Measurements from ENCODE around the gene OSBPL10.
"Not testable (repeated sequence)": the region's sequence is repeated elsewhere in the genome, so short reads cannot be mapped to it uniquely, and the experiment has no call there.

The OSBPL10 gene

DNA sequence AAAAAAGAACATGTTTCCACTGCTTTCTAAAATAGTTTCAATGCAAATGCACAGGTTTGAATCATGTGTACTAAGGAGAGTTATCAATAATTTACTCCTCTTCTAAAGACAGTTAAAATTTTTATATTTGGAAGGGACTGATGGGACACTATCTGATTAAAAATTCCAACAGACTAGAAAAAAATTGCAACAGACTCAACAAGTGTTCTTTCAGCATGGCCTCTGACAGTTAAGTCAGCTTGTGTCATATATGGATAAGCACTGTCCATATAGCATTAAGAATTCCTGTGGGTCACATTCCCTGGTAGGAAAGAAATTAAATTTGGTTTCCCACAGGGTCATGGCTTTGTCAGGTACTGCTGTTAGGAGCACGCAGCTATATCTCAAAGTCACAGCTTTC lies 96.8 kb downstream of the OSBPL10 start:
- Mint-ChIP-seq H3K4me3 (no peak overlapping the region), H3K36me3 (ENCODE audit: low read depth) (no peaks in the 10 kb centered on the region), H3K27ac (no peak overlapping the region), H3K9me3 (no peaks in the 10 kb centered on the region), H3K27me3 (no peaks in the 10 kb centered on the region), H3K4me1 (ENCODE audit: low read depth) (peaks cover 10% of the 10 kb centered on the region)

DNA sequence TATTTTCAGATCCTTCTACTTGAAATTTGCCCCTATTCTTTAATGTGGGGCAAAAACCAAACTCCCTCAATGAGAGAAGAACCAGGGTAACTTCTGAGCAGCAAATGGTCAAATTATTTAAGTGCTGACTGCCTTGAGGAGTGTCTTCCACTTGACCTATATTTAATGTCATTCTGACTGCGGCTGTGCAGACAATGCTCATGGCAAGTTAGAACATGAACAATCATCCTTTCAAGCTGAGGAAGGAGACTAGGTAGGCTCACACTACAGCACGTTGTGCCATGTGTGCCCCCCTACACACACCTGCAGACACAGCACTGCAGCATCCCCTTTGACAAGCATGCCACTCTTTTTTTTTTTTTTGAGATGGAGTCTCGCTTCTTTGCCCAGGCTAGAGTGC lies 98.2 kb downstream of the OSBPL10 start:
- H3K4me1 Mint-ChIP-seq (ENCODE audit: low read depth): peaks cover 10% of the 10 kb centered on the region
- H3K27me3 Mint-ChIP-seq: no peaks in the 10 kb centered on the region
- no peaks in the 10 kb centered on the region for H3K36me3 Mint-ChIP-seq (ENCODE audit: low read depth)
- H3K4me3 Mint-ChIP-seq: no peak overlapping the region
- H3K27ac Mint-ChIP-seq: no peak overlapping the region
- H3K9me3 Mint-ChIP-seq: no peaks in the 10 kb centered on the region

DNA sequence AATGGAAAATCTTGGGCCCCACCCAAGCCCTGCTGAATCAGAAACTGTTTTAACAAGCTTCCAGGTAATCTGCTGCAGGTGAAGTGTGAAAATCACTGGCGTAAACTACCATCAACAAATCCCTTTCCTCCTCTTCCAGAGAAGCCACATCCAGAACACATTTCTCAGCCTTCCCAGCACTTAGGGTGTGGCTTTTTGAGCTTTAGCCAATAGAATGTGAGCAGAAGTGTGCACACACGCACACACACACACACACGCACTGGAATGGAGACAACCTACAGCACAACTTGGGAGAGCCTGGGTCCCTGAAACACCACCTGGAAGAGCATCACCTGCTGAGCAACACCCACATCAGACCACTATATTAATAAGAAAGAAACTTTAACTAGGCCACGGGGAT lies 98.6 kb downstream of the OSBPL10 start:
- no peaks in the 10 kb centered on the region for H3K27me3 Mint-ChIP-seq
- peaks cover 10% of the 10 kb centered on the region for H3K4me1 Mint-ChIP-seq (ENCODE audit: low read depth)
- no peaks in the 10 kb centered on the region for H3K9me3 Mint-ChIP-seq
- H3K27ac Mint-ChIP-seq: no peak overlapping the region
- no peak overlapping the region for H3K4me3 Mint-ChIP-seq
- H3K36me3 Mint-ChIP-seq (ENCODE audit: low read depth): no peaks in the 10 kb centered on the region

DNA sequence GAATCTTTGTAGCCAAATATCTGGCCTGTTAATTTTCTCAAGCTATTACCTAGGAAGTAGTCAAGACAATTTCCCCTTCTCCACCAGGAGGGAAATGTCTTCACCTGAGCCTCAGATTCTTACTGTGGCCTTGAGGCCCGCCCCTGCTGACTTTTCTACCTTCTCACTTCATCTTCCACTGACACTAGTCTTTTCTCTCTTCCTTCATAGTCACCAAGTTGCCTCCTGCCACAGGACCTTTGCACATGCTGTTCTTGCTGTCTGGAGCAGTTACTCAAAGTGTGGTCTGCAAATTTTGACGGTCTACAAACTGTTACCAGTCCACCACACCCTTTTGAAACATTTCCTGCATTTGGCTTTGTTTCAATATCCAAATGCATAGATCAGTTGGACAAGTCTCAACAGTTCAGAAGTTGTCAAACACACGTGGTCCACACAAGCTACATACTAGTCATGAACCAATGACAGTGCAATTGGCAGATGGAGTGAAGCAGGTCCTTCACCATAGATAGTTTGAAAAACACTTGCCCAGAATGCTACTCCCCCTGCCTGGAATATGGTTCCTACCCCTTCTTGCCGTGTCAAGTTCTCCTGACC lies 100.5 kb downstream of the OSBPL10 start:
- H3K27me3 Mint-ChIP-seq: no peaks in the 10 kb centered on the region
- H3K4me3 Mint-ChIP-seq: no peak overlapping the region
- H3K4me1 Mint-ChIP-seq (ENCODE audit: low read depth): peaks cover 7% of the 10 kb centered on the region
- no peak overlapping the region for H3K27ac Mint-ChIP-seq
- no peaks in the 10 kb centered on the region for H3K36me3 Mint-ChIP-seq (ENCODE audit: low read depth)
- no peaks in the 10 kb centered on the region for H3K9me3 Mint-ChIP-seq

DNA sequence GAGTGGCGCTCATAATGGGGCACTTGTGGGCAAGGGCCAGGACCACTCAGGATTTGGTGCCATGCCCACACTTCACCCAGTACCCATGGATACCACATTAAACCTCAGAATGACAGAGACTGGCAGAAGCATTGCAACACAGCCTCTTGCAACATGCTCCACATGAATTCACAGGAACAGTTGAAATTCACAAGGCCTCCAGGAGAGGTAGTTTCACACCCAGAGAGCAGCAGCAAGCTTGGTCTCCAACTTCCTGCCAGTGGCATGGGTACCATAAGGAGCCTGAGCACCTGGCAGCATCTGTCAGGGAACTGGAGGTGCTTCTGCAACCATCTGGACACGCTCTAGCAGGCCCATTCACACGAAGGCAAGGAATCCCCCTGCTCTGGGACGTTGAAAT lies 101.0 kb downstream of the OSBPL10 start:
- H3K27ac Mint-ChIP-seq: no peak overlapping the region
- H3K4me1 Mint-ChIP-seq (ENCODE audit: low read depth): peaks cover 3% of the 10 kb centered on the region
- no peak overlapping the region for H3K4me3 Mint-ChIP-seq

DNA sequence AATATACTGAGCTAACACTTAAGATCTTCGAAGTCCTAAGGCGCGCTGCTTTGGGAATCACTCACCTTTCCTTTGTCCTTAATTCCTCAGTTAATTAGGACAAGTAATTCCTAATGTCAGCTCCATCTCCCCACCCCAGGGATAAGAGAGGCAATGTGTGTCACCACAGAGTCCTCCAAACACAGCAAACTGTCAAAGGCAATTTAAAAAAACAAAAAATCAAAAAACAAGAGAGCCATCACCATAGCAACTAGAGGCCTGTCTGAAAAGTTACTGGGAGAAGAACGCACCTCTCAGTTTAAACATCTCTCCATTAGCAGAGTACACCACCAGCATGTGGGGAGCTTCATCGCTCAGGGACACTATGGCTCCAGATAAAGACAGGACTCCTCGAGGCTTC lies 101.7 kb downstream of the OSBPL10 start:
- Mint-ChIP-seq H3K36me3 (ENCODE audit: low read depth) (no peaks in the 10 kb centered on the region), H3K27me3 (no peaks in the 10 kb centered on the region), H3K9me3 (no peaks in the 10 kb centered on the region), H3K4me3 (no peak overlapping the region), H3K4me1 (ENCODE audit: low read depth) (peaks cover 3% of the 10 kb centered on the region), H3K27ac (no peak overlapping the region)

More for the DNA sequence above, 101.0 kb downstream of the OSBPL10 start:
- Mint-ChIP-seq H3K9me3 (no peaks in the 10 kb centered on the region), H3K27me3 (no peaks in the 10 kb centered on the region), H3K36me3 (ENCODE audit: low read depth) (no peaks in the 10 kb centered on the region)

DNA sequence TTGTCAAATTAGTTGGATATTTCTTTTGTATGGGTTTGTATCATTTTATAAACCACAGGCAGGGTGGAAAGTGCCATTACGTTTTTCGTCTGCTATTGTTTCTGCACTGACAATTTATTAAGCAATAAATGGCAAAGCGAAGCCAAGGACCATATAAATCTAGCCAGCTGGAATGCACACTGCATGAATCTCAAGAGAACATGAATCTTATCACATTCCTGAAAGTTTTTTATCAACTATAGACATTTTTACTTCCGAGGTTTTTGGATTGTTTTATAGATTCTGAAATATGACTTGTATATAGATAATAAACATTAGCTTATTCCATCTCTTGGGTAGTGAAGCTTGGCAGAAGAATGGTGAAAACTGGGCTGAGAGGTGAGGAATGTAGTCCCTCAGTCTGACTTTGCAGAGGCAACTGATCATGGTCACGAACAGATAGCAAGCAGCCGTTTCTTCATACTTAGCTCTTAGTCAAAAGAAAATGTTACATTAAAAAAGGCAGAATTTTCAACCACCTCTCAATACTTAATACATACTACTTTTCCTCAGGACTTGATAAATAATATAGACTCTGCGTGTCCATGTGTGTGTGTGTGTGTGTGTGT lies 102.7 kb downstream of the OSBPL10 start:
- Mint-ChIP-seq H3K27ac (no peak overlapping the region), H3K9me3 (no peaks in the 10 kb centered on the region), H3K4me3 (no peak overlapping the region), H3K36me3 (ENCODE audit: low read depth) (no peaks in the 10 kb centered on the region), H3K27me3 (no peaks in the 10 kb centered on the region), H3K4me1 (ENCODE audit: low read depth) (peaks cover 3% of the 10 kb centered on the region)

DNA sequence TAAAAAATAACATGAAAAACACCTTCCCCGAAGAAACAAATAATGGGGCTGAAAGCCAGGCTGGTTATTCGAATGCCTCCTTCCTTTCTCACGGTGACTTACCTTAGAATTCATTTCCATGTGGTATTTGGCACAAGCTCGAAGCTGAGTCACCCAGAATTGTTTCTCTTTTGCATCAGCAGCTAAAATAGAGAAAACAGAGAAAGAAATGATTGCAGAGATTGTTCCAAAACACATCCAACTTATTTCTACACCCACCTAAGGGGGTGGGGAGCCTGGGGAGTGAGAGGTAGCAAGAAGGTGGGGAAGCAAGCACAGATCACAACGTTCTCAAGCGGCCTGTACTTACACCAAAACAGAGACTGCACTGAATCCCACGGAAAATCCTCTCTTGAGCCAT lies 104.7 kb downstream of the OSBPL10 start:
- Mint-ChIP-seq H3K4me1 (ENCODE audit: low read depth) (peaks cover 3% of the 10 kb centered on the region), H3K9me3 (no peaks in the 10 kb centered on the region), H3K4me3 (no peak overlapping the region), H3K27ac (no peak overlapping the region), H3K27me3 (no peaks in the 10 kb centered on the region), H3K36me3 (ENCODE audit: low read depth) (no peaks in the 10 kb centered on the region)

DNA sequence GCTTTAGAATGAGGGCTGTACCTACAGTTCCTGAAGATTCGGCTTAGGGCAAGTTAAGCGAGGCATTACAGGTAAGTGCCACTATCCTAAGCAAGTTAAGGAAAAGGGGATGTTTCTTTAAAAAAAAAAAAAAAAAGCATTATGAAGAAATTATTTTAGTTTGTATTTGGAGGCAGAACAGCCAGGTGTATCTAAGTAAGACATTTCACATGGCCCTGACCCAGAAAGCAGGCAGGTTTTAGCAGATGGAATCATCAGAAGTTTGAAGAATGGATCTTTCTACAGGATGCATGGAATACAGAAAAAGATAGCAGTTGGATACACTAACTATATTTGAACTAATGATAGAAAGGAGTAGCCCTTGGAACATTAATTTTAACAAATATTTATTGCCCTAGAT lies 105.6 kb downstream of the OSBPL10 start:
- Mint-ChIP-seq H3K27me3 (no peaks in the 10 kb centered on the region), H3K9me3 (no peaks in the 10 kb centered on the region), H3K36me3 (ENCODE audit: low read depth) (no peaks in the 10 kb centered on the region), H3K4me3 (no peak overlapping the region), H3K27ac (no peak overlapping the region), H3K4me1 (ENCODE audit: low read depth) (no peaks in the 10 kb centered on the region)

DNA sequence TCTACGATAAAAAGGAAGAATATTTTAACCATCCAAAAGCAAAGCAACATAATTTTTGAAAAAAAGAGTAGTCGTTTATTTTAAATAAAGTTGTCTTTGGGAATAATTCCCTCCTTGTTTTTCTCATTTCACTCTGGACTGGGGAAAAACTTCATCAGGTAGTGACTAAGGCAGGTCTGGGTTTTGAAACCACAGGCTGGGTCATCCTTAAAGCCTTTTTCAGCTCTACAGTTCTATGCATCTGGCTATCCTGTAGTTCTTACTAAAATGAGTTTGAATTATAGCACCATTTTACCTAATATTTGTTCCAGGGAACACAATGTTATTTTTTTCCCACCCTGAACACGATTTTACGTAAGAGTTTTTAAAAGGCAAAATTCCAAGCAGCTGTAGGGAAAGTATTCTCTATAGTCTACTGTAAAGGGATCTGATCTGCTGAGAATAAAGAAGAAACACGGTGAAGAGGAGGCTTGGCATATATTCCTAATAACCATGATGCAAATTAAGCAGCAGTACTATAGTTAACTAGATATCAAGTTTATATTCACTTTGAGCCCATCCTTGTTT lies 107.7 kb downstream of the OSBPL10 start:
- Mint-ChIP-seq H3K27me3 (no peaks in the 10 kb centered on the region), H3K4me1 (ENCODE audit: low read depth) (no peaks in the 10 kb centered on the region), H3K36me3 (ENCODE audit: low read depth) (no peaks in the 10 kb centered on the region), H3K27ac (no peak overlapping the region), H3K4me3 (no peak overlapping the region), H3K9me3 (no peaks in the 10 kb centered on the region)

DNA sequence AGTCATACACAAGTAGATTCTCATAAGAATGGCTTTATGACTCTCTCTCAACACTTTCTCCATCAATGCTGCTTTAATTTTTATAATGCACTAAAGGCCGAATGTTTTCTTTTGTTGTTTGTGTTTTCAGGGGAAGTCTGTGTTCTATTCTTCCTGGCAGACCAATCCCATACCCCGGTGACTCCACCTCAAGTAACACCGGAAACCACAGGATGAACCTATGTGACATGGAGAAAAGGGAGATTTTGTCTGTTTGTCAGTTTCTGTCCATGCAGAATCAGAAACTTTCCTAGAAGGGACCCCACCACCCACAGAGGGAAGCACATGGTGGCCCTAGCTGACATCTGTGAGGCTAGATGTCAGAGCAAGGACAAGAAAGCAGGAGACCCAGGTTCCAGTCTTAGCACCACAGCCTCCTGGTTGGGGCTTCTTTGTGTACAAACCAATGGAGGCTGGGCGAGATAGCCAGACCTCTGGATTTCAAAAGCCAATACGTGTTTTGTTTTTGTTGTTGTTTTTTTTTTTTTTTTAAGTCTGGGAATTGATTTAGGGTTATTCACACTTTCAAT lies 109.0 kb downstream of the OSBPL10 start:
- H3K9me3 Mint-ChIP-seq: no peaks in the 10 kb centered on the region
- H3K4me3 Mint-ChIP-seq: no peak overlapping the region
- no peaks in the 10 kb centered on the region for H3K4me1 Mint-ChIP-seq (ENCODE audit: low read depth)
- H3K27ac Mint-ChIP-seq: no peak overlapping the region
- H3K36me3 Mint-ChIP-seq (ENCODE audit: low read depth): no peaks in the 10 kb centered on the region
- no peaks in the 10 kb centered on the region for H3K27me3 Mint-ChIP-seq

DNA sequence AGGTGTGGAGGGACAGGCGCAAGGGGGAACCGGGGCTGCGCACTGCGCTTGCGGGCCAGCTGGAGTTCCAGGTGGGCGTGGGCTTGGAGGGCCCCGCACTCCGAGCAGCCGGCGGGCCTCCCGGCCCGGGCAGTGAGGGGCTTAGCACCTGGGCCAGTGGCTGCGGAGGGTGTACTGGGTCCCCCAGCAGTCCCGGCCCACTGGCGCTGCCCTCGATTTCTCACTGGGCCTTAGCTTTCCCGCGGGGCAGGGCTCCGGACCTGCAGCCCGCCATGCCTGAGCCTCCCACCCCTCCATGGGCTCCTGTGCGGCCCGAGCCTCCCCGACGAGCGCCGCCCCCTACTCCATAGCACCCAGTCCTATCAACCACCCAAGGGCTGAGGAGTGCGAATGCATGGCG lies 111.0 kb downstream of the OSBPL10 start:
- not testable (repeated sequence) for H3K9me3 Mint-ChIP-seq; H3K27me3 Mint-ChIP-seq; H3K36me3 Mint-ChIP-seq (ENCODE audit: low read depth); H3K4me1 Mint-ChIP-seq (ENCODE audit: low read depth); H3K27ac Mint-ChIP-seq; H3K4me3 Mint-ChIP-seq

DNA sequence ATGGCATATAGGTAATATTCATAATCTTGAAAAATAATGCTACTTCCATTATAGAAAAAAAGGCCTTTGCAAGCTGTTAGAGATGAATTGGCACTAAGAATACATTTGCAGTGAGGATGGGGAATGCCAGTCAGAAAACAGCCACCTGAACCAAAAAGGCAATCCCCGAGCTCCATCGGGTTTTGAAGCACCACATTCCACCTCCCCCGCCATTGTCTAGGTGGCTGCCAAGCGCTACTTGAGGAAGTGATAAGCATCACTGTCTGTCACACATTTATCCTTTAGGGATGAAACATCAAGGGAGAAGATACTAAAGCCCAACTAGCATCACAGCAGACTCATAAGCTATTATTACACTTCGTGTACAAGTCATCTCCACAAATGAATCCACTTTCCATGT lies 112.8 kb downstream of the OSBPL10 start:
- Mint-ChIP-seq H3K36me3 (ENCODE audit: low read depth) (no peaks in the 10 kb centered on the region), H3K4me1 (ENCODE audit: low read depth) (no peaks in the 10 kb centered on the region), H3K27ac (no peak overlapping the region), H3K27me3 (no peaks in the 10 kb centered on the region), H3K4me3 (no peak overlapping the region), H3K9me3 (no peaks in the 10 kb centered on the region)

DNA sequence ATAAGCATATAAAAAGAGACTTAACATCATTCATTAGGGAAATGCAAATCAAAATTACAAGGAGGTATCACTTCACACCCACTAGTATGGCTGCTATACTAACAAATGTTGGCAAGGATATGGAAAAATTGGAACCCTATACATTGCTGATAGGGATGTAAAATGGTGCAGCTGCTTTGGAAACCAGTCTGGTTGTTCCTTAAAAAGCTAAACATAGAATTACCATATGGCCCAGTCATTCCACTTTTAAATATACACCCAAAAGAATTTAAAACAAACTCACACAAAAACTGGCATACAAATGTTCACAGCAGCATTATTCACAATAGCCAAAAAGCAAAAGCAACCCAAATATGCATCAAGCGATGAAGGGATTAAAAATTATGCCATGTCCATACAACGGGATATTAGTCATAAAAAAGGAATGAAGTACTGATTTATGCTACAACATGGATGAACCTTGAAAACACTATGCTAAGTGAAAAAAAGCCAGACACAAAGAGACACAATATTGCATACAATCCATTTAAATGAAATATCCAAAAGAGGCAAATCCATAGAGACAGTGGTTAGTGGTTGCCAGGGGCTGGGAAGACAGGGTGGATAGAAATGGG lies 118.3 kb downstream of the OSBPL10 start:
- Mint-ChIP-seq H3K9me3 (no peaks in the 10 kb centered on the region), H3K27ac (no peak overlapping the region), H3K27me3 (no peaks in the 10 kb centered on the region), H3K4me3 (no peak overlapping the region), H3K36me3 (ENCODE audit: low read depth) (no peaks in the 10 kb centered on the region), H3K4me1 (ENCODE audit: low read depth) (peaks cover 7% of the 10 kb centered on the region)

DNA sequence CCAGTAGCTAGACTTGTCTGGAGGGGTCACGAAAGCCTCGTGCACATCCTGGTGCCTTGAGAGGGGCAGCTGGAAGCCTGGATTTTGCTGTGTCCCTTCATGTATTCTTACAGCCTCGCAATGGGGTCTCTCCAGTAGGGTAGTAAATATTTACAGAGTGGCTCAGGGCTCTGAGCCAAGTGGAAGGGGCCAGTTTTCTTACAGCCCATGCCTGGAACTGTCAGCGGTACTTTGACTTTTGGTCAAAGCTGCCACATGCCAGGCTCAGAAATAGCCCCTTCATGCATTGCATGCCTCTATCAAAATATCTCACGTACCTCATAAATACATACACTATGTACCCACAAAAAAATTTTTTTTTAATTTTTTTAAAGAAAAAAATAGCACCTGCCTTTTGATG lies 119.2 kb downstream of the OSBPL10 start:
- no peak overlapping the region for H3K4me3 Mint-ChIP-seq
- peaks cover 7% of the 10 kb centered on the region for H3K4me1 Mint-ChIP-seq (ENCODE audit: low read depth)
- H3K27me3 Mint-ChIP-seq: no peaks in the 10 kb centered on the region
- no peaks in the 10 kb centered on the region for H3K36me3 Mint-ChIP-seq (ENCODE audit: low read depth)
- H3K9me3 Mint-ChIP-seq: no peaks in the 10 kb centered on the region
- no peak overlapping the region for H3K27ac Mint-ChIP-seq

All from stimulated activated naive CD8-positive, alpha-beta T cell treated with anti-CD3 and anti-CD28 coated beads, Interleukin-15, Interleukin-2, amounts not matched to agents 100 ng/mL and 50 ng/mL, for 24 hours (primary cell).